Activated naive CD4-positive, alpha-beta T cell treated with anti-CD3 and anti-CD28 coated beads, Interleukin-2, amount 50 U/mL, for 72 hours (primary cell): ENCODE results near the gene ELL2. TPM values are rescaled to one million over a fixed set of nuclear protein-coding genes. Genes with fewer than 3 reads are reported as not detected.

Experiments used
- ATAC-seq, 2 donors: fragments of 150-1000 bp; cut with Tn5 transposase; 2 replicates each; pipeline ENCODE4 v1.10.0; 2021; ENCODE audit warnings: mild to moderate bottlenecking in 2 of 2, moderate library complexity in 2 of 2
- DNase-seq, 2 donors: peaks; one replicate each; pipeline ENCODE4 v3.0.0; 2021 to 2022; ENCODE audit warnings: low spot score in 2 of 2
- H3K27ac Mint-ChIP-seq, 2 donors: one replicate each; pipeline ENCODE4 v1.8.0; 2022; ENCODE audit warnings: mild to moderate bottlenecking in 2 of 2, mixed read lengths in 2 of 2
- H3K36me3 Mint-ChIP-seq, 2 donors: one replicate each; pipeline ENCODE4 v1.8.0; 2022; ENCODE audit warnings: mixed read lengths in 2 of 2
- H3K9me3 Mint-ChIP-seq, 2 donors: one replicate each; pipeline ENCODE4 v1.8.0; 2022; ENCODE audit warnings: mixed read lengths in 2 of 2
- total RNA-seq, 2 donors: library from RNA; stranded (reverse); gene quantifications; one replicate each; pipeline ENCODE4 v1.2.3, GENCODE V29; 2022

Gene ELL2
- total RNA-seq, 2 donors from 2014 or later = 41.1 to 110 TPM

GRCh38 chr5:95962475-95962773 lies 773 bp upstream of the ELL2 start:
- H3K9me3 Mint-ChIP-seq = peaks cover 0 to 3% of the 10 kb centered on the region in 2 donors
- peaks cover 12 to 37% of the 10 kb centered on the region in 2 donors for H3K36me3 Mint-ChIP-seq
- H3K27ac Mint-ChIP-seq = peak overlapping the region; percentile 93 to 99
- no peak for ATAC-seq
- DNase-seq = no peak

DNA sequence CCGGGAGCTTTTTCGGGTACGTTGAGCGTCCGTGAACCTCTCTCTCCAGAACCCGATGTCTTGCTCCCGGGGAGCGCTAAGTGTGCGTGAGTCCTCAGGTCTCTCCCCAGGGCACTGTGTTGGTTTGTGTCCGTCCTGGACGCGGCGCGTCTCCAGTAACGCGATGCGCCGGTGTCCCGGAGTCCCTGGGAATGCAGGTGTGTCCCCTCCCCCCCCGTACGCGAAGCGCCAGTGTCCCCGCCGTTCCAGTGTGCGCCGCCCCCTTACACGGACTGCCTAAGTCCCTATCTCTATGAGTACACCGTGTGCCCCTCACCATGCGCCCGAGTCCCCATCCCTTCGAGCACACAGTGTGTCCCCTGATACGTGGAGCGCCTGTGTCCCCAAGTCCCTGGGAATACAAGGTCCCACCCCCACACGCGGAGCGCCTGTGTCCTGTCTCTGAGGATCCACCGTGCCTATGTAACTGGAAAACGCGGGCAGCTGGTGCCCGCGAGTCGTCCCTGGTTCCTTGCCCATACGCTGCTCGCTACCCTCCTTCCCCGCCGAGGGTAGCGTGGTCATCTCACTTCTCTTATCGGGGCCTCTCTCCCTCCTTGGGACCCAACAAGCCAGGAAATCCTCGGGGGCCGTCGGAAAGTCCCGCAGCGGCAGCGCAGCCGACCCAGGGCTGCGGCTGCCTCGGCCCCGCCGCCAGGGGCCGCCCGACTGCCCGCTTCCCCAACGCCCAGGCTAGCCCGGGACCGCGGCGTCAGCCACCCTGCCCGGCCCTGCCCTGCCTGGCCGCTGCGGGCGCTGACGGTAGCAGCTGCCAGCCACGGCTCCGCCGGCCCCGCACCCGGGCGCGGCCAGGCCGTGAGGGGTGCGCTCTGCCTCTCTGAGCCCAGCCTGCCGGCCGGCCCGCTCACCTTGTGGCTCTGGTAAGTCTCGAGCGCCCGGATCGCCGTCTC lies 709 bp downstream of the ELL2 start:
- no peaks in the 10 kb centered on the region for H3K9me3 Mint-ChIP-seq
- peak overlapping the region; percentile 93 to 99 for H3K27ac Mint-ChIP-seq
- DNase-seq (peak; percentile 78 to 84), ATAC-seq (peak; percentile 68)
- H3K36me3 Mint-ChIP-seq = peaks cover 12 to 37% of the 10 kb centered on the region in 2 donors

DNA sequence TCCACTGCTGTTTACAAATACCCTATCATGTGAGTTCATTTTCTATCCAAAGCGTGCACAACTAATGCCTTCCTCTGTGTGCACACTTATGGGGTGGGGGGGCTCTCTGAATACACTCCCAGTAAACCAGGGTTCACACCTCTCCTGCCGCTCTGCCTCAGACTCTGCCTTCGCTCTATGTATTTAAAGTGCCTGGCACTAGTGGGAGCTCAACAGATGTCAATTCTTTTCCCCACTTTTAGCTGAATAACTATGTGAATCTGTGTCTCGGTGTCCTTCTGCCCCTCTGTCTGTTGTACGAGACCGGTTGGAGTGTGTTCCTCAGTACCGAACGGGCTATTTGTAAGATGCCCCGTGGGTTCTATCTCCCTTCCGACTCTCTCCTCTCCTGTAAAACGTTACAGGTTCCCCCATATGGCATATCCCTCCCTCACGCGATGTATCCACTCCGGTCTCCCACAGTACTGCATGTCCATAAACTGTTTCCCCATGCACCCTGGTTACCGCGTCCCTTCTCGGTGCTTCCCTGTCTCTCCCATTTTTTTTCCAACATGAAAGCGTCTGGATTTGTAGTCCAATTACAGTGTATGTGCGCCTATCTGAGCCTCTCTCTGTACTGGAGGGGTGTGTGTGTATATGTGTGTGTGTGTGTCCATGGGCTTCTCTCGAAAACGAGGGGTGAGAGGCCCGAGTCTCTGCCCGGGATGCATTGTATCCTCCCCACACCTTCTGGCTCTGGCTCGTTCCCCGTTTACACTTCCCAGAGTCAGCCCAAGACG lies 1.6 kb downstream of the ELL2 start:
- H3K9me3 Mint-ChIP-seq = no peaks in the 10 kb centered on the region
- DNase-seq (no peak), ATAC-seq (no peak)
- peak overlapping the region; percentile 93 to 96 for H3K27ac Mint-ChIP-seq
- H3K36me3 Mint-ChIP-seq = peaks cover 12 to 40% of the 10 kb centered on the region in 2 donors

- no peaks in the 10 kb centered on the region for H3K9me3 Mint-ChIP-seq
- no peak for ATAC-seq
- peaks cover 12 to 45% of the 10 kb centered on the region in 2 donors for H3K36me3 Mint-ChIP-seq
- no peak for DNase-seq
- no peak overlapping the region for H3K27ac Mint-ChIP-seq
Observed at GRCh38 chr5:95959051-95959887, 2.4 kb downstream of the ELL2 start.

DNA sequence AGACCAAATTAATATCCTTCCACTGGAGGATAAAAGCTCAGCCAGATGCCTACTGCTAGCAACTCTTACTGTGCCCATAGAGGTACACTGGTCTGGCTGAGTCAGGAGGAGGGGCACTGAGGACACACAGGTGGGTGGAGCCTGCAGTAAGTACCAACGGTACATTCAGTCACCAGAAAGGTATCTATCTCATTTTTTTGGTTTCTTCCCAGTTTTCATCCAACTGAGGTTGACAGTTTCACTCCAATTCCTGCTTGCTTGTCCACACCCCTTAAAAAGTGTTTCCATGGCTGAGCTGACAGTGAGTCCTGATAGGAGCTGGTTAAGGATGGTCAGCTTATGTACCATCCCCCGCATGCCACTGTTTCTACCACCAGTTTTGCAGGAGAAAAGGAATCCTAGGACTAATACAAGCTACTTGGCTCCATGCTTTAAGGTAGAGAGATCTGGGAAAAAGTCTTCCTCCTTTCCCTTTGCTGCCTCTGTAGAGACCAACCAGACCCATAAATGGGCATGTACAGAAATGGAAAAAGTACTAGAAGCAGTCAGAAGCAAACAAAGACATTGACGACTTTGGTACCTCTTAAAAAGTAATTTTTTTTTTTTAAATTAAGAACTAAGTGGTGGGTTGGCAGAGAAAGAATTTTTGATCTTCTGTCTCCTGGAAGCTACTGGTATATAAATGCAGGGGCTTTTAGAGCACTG lies 3.2 kb downstream of the ELL2 start:
- Mint-ChIP-seq H3K9me3 (no peaks in the 10 kb centered on the region), H3K27ac (no peak overlapping the region), H3K36me3 (peaks cover 12 to 53% of the 10 kb centered on the region in 2 donors)
- DNase-seq (no peak), ATAC-seq (no peak)

- DNase-seq (no peak), ATAC-seq (no peak)
- peaks cover 12 to 57% of the 10 kb centered on the region in 2 donors for H3K36me3 Mint-ChIP-seq
- H3K9me3 Mint-ChIP-seq = no peaks in the 10 kb centered on the region
- no peak overlapping the region for H3K27ac Mint-ChIP-seq
Observed at GRCh38 chr5:95957561-95958203, 4.0 kb downstream of the ELL2 start.

- DNase-seq (no peak), ATAC-seq (no peak)
- Mint-ChIP-seq H3K27ac (no peak overlapping the region), H3K36me3 (peaks cover 13 to 57% of the 10 kb centered on the region in 2 donors), H3K9me3 (no peaks in the 10 kb centered on the region)
Observed at GRCh38 chr5:95956900-95957293, 4.8 kb downstream of the ELL2 start.

DNA sequence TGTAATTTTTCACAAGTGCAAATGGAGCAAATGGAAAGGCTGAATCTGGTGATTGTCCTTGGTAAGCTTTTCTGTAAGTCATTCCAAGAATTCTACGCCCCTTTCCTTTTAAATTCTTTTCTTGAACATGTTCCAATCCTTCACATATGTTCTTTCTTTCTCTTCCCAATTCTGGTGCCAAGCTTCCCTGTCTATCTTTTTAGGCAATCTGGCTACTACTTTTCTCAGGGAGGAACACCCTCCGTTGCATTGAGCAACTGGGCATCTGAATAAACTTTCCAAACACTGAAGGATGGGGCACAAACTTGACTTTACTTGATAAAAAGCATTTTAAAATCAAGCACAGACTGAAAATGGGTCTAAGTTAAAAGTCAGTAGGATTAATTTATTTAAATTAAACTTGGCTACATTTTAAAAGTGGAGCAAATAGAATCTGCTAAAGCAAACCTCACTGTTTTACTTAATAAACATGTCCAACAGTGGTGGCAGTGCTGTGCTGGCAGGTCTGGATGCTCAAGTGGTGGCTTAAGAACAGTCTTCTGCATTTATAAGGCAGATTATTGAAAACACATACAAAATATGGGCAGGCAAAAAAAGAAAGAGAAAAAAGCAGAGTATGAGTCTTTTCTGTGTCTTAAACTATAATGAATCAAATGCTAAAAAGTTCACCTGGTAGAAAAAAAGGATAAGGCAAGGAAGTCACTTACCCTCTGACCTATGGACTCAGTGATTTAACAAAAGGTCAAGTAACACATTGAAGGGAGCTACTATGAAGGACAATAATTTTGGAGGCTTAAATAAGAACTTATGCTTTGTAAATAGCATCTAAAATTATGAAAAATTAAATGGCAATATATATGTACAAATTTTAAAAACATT lies 5.4 kb downstream of the ELL2 start:
- Mint-ChIP-seq H3K27ac (no peak overlapping the region), H3K36me3 (peaks cover 17 to 61% of the 10 kb centered on the region in 2 donors), H3K9me3 (no peaks in the 10 kb centered on the region)
- DNase-seq (no peak), ATAC-seq (no peak)

GRCh38 chr5:95954716-95955115 lies 6.9 kb downstream of the ELL2 start:
- H3K36me3 Mint-ChIP-seq = peaks cover 4 to 47% of the 10 kb centered on the region in 2 donors
- ATAC-seq = no peak
- no peak for DNase-seq
- no peaks in the 10 kb centered on the region for H3K9me3 Mint-ChIP-seq
- no peak overlapping the region for H3K27ac Mint-ChIP-seq

DNA sequence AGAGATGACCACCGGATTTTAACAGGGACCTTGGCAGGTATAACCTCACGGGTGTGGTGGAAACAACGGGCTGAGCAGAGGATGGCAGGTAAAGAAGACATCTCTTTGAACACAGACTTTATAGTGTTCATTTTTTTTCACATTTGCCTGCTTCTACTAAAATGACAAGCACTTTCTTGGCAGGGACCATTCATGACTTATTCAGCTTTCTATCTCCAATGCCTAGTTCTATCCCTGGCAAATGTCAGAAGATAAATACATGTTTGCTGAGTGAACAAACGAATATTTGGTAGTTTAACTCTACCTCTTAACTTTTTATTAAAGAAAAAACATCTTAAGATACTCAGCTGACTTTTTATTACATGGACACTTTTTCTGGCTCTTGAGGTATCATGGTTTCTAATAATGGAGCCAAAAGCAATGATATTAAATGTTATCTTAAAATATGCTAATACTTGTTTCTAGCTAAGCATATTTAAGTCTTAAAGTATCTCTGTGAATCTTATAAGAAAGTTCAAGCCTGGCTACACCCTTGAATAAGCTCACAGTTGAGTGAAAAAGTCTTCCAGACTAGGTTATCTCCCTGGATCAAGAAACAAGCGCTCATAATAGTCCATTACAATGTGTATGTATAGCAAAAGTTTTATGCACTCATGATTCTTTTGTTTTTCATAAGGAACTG lies 8.5 kb downstream of the ELL2 start:
- ATAC-seq = no peak
- no peak for DNase-seq
- Mint-ChIP-seq H3K27ac (no peak overlapping the region), H3K9me3 (no peaks in the 10 kb centered on the region), H3K36me3 (peaks cover 4 to 35% of the 10 kb centered on the region in 2 donors)

GRCh38 chr5:95951916-95952315 lies 9.7 kb downstream of the ELL2 start:
- peaks cover 4 to 33% of the 10 kb centered on the region in 2 donors for H3K36me3 Mint-ChIP-seq
- H3K9me3 Mint-ChIP-seq = no peaks in the 10 kb centered on the region
- DNase-seq = no peak
- H3K27ac Mint-ChIP-seq = no peak overlapping the region
- ATAC-seq = no peak

- Mint-ChIP-seq H3K36me3 (peaks cover 18 to 42% of the 10 kb centered on the region in 2 donors), H3K9me3 (no peaks in the 10 kb centered on the region), H3K27ac (no peak overlapping the region)
- no peak for ATAC-seq
- no peak for DNase-seq
Observed at GRCh38 chr5:95949810-95950209, 11.8 kb downstream of the ELL2 start.

GRCh38 chr5:95948631-95949030 lies 13.0 kb downstream of the ELL2 start:
- peaks cover 20 to 35% of the 10 kb centered on the region in 2 donors for H3K36me3 Mint-ChIP-seq
- no peak overlapping the region for H3K27ac Mint-ChIP-seq
- ATAC-seq (no peak), DNase-seq (no peak)
- H3K9me3 Mint-ChIP-seq = no peaks in the 10 kb centered on the region

DNA sequence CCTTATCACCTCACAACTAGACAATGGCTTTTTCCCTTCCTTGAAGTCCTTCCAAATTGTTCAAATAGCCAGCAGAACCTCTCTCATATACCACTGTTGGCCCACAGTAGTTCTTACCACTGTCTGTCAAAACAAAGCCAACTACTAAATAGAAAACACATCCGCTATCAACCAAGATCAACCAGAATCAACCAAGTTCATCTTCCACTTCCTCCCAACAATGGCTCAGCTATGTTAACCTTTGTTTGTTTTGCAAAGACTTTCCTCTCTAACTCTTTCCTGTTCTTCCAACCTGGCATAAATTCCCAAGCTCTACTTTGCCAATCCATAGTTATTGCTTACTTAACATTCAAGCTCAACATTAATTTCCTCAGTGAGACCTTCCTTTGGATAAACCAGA lies 15.2 kb downstream of the ELL2 start:
- H3K9me3 Mint-ChIP-seq = no peaks in the 10 kb centered on the region
- no peak overlapping the region for H3K27ac Mint-ChIP-seq
- DNase-seq (no peak), ATAC-seq (no peak)
- H3K36me3 Mint-ChIP-seq = peaks cover 15 to 19% of the 10 kb centered on the region in 2 donors
